HG03439 (cell line): Measurements from ENCODE around the gene KLHL5.
"Not testable (repeated sequence)": the region's sequence is repeated elsewhere in the genome, so short reads cannot be mapped to it uniquely, and the experiment has no call there.

Source experiments
- ATAC-seq: cut with Tn5 transposase; IDR thresholded peaks from one replicate; pipeline ENCODE4 v1.9.1; 2021; ENCODE audit warnings: mild to moderate bottlenecking, moderate library complexity; ENCODE audit not compliant: unreplicated experiment

The KLHL5 gene

DNA sequence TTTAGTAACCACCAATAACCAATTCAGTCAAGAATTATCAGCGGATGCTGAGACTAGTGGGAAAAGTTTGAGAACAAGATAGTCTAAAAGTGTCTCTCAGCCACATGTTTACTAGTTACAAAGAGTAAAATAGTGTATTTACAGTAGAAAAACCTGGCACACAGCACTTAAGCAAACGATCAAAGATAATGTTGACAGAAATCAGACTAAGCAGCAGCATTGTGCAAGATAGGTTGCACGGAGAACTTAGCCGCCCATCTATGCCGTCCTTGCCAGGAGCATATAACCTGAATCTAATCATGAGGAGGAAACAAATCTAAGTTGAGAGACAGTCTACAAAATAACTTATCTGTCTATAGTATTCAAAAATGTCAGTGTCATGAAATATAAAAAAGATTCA, 35.3 kb downstream of the KLHL5 start:
- no peak for ATAC-seq

DNA sequence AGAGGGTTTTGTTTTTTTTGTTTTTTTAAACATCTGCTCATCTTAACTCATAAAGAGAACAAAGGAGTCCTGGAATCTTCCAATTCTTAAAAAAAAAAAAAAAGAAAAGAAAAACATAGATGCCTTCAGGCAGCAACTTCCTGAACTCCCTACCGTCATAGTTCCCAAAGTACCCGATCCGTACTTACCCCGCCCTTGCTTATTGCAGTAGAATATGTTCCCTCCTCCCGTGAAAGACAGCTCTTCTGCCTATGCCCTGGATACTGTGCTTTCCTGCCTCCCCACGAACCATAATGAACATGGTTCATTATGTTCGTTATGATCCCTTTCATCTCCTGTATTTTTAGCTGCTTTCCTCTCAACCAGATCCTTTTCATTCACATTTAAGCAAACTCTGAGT, 40.3 kb downstream of the KLHL5 start:
- no peak for ATAC-seq

DNA sequence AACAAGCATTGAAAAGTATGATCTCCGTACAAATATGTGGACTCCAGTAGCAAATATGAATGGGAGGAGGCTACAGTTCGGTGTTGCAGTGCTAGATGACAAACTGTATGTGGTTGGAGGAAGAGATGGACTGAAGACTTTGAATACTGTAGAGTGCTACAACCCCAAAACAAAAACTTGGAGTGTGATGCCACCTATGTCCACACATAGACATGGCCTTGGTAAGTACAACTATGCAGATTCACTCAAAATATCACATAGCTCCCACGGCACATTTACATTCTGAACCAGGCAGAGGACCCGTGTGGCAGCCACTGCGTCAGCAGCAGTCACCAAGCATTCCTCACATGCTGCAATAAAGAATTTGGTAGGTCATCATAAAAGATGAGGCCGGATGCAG, 41.3 kb downstream of the KLHL5 start:
- no peak for ATAC-seq

DNA sequence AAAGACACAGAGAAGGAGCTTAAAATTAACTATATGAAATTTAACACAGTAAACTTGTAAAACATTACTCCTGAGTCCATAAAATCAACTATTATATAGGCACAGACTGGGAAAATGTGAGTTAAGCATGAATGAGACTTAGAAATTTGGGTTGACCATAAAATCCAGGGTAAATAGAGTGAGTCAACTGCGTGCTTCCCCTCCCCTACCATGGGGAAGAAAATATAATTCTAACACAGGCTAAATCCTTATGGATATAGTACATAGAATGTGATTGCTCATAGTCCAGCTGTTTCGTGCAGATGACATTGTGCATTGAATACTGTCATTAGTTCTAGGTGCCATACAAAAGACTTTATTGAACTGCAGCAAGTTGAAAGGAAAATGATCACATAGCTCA, 42.2 kb downstream of the KLHL5 start:
- no peak for ATAC-seq

DNA sequence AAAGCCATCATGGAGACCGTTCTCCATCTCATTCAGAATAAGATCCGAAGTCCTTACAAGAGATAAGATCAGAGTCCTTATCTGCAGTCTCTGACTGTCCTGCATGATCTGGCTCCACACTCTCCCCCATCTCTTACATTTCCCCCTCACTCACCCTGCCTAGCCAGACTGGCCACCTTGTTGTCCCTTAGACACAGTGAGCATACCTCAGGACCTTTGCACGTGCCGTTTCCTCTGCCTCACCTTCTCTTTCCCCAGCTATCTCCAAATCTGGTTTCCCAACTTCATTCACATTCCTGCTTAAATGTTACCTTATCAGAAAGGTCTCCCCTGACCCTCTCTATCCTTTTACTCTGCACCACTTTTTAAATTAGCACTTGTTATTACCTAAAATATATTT, 44.0 kb downstream of the KLHL5 start:
- no peak for ATAC-seq

DNA sequence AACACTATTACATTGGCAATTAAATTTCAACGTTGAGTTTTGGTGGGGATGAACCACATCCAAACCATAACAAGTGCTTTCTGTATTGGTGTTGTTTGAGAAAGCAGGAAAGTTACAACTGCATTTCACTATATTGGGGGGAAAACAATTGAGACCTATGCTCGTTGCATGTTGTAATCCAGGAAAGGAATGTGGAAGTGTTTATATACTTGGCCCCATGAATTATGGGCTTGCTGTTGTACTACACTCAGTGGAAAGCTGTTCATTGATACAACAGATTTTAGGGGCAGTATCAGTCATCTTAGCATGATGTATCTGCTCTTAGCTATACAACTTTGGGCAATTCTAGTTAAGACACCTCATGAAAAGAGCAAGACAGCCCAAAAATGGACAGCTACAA, 52.4 kb downstream of the KLHL5 start:
- ATAC-seq: no peak

DNA sequence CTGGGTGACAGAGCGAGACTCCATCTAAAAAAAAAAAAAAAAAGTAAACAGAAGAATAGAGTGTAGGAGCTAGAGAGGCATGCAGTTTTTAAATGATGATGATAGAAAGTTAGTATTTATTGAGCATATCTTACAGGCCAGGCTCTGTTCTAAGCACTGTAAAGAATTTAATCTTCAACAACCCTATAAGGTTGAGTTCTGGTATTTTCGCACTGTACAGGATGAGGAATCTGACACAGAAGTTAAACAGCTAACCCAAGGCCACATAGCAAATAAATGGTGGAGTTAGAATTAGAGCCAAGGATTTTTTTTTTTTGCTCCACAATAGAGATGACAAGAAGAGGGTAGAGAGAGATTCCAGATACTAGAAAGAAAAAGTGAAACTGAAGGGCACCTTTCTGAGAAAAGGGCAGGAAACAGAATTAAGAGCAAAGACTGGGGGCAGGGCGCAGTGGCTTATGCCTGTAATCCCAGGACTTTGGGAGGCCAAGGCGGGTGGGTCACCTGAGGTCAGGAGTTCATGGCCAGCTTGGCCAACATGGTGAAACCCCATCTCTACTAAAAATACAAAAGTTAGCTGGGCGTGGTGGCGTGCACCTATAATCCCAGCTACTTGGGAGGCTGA, 56.1 kb downstream of the KLHL5 start:
- ATAC-seq: no peak

DNA sequence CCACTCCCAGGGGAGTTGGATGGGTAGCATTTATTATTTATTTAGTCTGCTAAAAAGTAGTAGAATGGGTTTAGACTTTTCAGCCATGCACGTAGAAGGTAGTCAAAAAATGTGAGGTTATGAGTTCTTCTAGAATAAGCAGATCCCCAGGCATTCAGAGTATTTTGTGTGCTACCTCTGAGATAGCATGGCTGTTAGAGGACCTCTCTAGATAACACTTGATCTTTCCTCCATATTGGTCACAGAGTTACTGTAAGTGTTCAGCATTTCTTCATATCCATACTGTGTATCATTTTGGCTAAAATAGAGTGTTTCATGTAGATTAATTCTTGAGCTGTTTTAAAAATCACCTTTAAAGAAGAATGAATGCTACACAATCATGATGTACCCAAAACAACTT, 58.4 kb downstream of the KLHL5 start:
- ATAC-seq: no peak

DNA sequence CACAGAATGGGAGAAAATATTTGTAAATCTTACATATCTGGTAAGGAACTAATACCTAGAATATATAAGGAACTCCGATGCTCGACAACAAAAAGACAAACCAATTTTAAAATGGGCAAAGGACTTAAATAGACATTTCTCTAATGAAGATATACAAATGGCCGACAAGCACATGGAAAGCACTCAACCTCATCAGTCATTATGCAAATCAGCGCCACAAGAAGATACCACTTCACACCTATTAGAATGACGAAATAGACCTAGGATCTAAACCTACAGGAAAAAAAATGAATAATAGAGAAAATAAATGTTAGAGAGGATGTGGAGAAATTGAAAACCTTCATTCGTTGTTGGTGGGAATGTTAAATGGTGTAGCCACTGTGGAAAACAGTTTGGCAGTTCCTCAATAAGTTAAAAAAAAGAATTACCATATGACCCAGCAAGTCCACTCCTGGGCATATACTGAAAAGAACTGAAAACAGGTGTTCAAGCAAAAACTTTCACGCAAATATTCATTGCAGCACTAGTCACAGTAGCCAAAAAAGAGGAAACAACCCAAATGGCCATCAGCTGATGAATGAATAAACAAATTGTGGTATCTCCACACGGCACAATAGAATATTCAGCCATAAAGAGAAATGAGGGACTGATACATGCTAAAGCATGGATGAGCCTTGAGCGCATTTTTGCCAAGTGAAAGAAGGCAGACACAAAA, 63.0 kb downstream of the KLHL5 start:
- peak; percentile 71 for ATAC-seq

DNA sequence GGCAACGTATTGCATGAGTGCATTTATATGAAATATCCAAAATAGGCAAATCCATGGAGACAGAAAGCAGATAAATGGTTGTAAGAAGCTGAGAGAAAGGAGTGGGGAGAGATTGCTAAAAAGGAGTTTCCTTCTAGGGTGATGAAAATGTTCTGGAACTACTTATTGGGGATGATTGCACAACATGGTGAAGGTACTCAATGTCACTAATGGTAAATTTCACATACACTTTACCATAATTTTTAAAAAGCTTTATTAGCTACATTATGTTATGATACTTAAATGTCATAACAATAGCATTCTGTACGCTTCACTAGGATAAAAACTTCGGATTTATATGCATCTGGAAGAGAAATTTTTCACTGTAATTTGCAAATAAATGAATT, 63.6 kb downstream of the KLHL5 start:
- no peak for ATAC-seq

DNA sequence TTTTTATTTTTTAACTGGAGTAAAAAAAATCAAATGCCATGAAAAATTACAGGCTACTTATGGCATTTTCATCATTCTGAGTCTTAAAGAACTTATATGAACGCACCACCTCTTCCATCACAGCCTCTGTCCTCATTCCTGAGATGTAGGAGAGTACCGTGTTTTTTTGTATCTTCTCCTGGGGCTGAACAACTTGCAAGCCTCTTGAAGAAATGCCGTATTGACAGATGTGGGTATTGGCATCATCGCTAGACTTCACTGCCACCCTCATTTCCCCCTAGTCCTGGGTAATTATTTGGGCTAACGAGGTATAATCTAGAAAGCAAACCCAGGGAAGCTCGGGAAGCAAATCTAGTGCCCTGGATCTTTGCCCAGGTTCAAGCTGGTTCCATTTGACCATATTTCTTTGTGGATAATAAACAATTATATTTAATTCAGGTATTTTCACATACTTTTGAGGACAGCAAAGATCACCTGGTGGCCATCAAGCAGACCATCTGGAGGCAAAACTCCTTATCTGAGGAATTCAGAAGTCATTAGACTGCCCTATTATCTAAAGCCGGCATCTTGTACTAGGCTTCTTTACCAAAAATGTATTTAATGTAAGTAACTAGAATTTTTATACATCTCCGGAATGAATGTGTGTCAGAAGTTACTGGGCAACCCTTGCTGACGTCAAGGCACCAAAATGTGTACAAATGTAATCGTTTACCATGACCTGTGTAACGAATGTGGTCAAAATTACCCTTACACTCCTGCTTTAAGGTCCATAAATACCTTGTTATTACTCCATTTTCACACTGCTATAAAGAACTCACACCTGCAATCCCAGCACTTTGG, 64.4 kb downstream of the KLHL5 start:
- ATAC-seq: no peak

DNA sequence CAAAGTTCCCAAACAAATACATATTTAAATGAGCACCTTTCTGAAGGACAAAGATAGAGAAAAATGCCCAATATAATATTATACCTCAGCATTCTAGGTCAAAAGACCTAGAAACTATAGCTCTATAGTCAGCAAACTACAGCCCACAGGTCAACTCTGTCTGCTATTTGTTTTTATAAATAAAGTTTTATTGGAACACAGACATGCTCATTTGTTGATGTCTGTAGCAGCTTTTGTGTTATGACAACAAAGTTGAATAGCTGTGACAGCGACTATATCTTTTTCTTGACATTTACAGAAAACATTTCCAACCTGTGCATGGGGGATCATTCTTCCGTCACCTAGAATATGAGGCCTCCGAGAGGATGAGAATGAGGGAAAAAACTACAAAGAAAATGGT, 71.6 kb downstream of the KLHL5 start:
- no peak for ATAC-seq

DNA sequence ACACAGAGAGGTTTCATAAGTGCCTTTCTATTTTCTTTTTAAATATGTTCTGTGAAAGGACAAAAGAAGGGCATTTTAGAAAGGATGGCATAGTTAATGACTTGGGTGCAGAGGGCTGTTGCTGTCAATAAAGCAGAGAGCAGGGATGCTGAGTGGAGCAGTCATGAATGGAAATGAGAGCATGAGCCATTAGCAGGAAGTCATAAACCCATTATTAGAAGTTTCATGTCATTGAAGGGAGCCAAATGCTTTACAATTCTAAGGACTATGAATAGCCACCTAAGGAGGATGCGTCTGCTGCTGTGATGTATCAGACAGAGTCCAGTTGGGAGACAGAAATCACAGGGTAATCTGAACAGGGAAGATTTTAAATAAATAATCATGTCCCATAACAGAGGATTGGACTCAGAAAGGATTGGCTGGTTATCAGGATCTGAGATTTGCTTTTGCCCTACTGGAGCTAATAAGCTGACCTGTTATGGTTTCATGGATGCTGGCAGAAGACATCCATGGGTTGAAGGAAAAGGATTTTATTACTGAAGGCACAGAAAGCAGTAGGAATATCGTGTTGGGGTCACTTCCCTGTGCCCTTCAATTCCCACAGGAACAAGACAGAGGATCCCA, 72.8 kb downstream of the KLHL5 start:
- peak; percentile 18 for ATAC-seq

DNA sequence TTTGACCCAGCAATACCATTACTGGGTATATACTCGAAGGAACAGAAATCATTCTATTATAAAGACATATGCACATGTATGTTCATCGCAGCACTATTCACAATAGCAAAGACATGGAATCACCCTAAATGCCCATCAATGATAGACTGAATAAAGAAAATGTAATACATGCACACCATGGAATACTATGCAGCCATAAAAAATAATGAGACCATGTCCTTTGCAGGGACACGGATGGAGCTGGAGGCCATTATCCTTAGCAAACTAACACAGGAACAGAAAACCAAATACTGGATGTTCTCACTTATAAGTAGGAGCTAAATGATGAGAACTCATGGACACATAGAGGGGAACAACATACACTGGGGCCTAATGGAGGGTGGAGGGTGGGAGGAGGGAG, 76.2 kb downstream of the KLHL5 start:
- ATAC-seq: not testable (repeated sequence)

DNA sequence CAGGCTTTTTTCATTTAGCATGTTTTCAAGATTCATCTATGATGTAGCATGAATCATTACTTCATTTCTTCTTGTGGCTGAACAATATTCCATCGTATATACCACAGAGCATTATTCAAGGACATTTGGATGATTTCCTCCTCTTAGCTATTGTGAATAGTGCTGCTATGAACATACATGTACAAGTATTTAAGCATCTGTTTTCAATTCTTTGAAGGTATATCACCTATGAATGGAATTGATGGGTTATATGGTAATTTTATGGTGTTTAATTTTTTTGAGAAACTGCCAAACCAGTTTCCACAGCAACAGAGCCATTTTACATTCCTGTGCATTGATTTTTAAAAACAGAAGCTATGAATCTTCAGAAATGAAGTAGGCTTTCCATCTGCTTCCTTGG, 84.2 kb downstream of the KLHL5 start:
- ATAC-seq: no peak

DNA sequence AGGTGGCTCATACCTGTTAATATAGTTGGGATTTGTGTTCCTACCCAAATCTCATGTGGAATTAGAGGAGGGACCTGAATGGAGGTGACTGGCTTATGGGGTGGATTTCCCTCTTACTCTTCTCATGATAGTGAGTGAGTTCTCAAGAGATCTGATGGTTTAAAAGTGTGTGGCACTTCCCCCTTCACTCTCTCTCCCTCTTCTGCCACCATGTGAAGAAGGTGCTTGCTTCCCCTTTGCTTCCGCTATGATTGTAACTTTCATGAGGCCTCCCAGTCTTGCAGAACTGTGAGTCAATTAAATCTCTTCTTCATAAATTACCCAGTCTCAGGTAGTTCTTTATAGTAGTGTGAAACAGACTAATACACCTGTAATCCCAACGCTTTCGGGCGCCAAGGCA, 92.0 kb downstream of the KLHL5 start:
- ATAC-seq: no peak

DNA sequence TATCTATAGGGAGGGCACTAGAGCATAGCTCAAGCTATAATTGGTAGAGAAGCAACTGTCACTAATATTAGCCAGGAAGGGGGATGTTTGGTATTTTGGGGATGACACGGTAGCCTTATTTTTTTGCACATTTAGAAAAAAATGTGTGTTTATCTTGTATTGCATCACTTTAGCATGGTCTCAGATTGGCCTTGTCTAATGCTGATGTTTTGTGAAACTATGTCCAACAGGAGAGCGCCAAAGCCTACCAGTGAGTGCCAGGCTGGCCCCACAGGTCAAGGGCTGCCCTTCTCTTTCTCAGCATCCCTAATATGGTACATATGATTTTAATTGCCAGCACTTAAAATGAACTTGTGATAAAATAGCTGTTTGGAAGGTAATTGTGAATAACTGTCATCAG, 95.5 kb downstream of the KLHL5 start:
- no peak for ATAC-seq

DNA sequence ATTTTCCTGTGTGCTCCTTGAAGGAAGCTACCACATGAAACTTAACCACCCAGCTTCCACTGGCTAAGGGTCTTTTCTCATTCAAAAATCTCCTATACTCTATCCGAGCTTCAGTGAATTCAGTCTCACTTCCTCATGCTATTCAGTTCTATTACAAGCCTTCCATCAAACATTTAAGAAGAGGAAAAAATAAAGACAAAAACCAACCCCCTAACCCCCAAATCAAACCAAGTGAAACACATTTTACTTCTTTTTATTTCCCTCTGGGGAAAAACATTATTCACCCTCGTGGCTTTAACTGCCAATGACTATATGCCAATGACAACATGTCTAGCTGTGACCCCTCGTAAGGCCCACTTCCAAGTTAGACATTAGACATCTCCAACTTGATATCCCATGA, 104.1 kb downstream of the KLHL5 start:
- peak; percentile 27 for ATAC-seq

DNA sequence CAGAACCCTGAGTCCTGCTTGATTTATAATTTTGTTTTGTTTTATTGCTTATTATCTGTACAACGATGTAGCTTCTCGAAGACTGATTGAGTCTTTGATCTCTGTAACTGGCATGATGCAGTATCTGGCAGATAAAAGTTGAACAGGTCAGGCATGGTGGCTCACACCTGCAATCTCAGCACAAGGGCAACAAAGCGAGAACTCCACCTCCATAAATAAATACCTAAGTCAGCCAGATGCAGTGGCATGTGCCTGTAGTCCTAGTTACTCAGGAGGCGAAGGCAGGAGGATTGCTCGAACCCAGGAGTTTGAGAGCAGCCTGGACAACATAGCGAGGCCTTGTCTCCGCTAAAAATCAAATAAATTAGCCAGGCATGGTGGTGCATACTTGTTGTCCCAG, 104.6 kb downstream of the KLHL5 start:
- peak; percentile 56 for ATAC-seq

DNA sequence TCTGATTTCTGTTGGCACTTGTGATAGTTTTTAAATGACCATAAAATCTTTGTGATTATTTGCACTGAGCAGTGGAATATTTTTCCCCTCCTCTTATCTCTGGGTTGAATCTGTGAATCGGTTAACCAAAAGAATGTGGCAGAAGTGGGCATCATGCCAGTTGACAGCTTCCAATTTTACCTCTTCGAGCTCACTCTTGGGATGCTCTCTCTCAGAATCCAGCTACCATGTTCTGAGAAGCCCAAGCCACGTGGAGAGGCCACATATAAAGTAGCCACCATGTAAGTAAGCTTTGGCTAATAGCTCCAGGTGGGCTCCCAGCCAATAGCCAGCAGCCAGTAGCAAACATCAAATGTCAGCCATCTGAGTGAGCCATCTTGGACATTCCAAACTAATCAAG, 107.4 kb downstream of the KLHL5 start:
- no peak for ATAC-seq

DNA sequence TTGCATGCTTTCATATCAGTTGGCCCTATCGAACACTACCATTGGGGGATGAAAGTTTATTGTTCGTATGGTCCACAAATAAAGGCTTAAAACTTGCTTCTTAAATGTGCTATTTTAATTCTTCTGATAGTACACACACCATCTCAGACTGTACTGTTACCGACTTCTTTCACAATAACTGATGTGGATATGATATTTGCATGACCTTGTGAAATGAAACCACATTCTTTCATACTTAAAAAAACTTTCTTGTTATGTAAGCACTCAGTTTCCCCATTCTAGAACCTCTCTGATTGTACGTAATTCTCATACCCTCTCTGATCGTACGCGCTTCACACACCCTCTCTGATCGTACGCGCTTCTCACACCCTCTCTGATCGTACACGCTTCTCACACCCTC, 108.3 kb downstream of the KLHL5 start:
- no peak for ATAC-seq
